Astrocyte (in vitro differentiated cells and primary cell): ENCODE results near the gene ZNF362.

ENCODE experiments used
- CTCF ChIP-seq: IDR thresholded peaks from 2 replicates; pipeline ENCODE4 v1.5.1; 2011; ENCODE audit warnings: low read depth, mild to moderate bottlenecking, inconsistent platforms, low read length, moderate library complexity; ENCODE audit not compliant: insufficient read depth
- EZH2 ChIP-seq: IDR thresholded peaks from 2 replicates; pipeline ENCODE4 v1.6.1; 2012; ENCODE audit warnings: mild to moderate bottlenecking, low read length, inconsistent platforms; ENCODE audit not compliant: insufficient read depth

GRCh38 chr1:33234131-33234530, 22.2 kb upstream of the ZNF362 start:
- TF ChIP-seq CTCF (no peak), EZH2 (no peak)
